Skeletal muscle satellite cell (primary cell): ENCODE data around the gene CSTB.

Experiments used
- H3K27me3 ChIP-seq: 2 replicates; pipeline ENCODE4 v1.7.0; 2013; ENCODE audit warnings: low read length; ENCODE audit not compliant: control insufficient read depth, insufficient read depth
- H3K36me3 ChIP-seq: 2 replicates; pipeline ENCODE4 v1.7.0; 2013; ENCODE audit warnings: mild to moderate bottlenecking, control low read depth, low read length; ENCODE audit not compliant: insufficient read depth
- H3K4me1 ChIP-seq: 2 replicates; pipeline ENCODE4 v1.7.0; 2013; ENCODE audit warnings: low read length; ENCODE audit not compliant: control insufficient read depth, insufficient read depth
- H3K4me2 ChIP-seq: 2 replicates; pipeline ENCODE4 v1.7.0; 2013; ENCODE audit warnings: mild to moderate bottlenecking, low read length
- H3K4me3 ChIP-seq: 2 replicates; pipeline ENCODE4 v1.7.0; 2013; ENCODE audit warnings: low read length
- H3K9ac ChIP-seq: 2 replicates; pipeline ENCODE4 v1.7.0; 2013; ENCODE audit warnings: mild to moderate bottlenecking, low read depth, low read length, moderate library complexity
- H3K9me3 ChIP-seq: replicated peaks from 2 replicates; pipeline ENCODE4 v1.7.0; 2013; ENCODE audit warnings: mild to moderate bottlenecking, control low read depth, low read length

Gene CSTB

GRCh38 chr21:43760391-43760958, 15.6 kb downstream of the CSTB start:
- H3K9me3 ChIP-seq, result no peaks in the 10 kb centered on the region
- peaks cover 33% of the 10 kb centered on the region for H3K4me1 ChIP-seq
- H3K36me3 ChIP-seq, result peaks cover 58% of the 10 kb centered on the region
- no peak overlapping the region for H3K4me2 ChIP-seq
- no peak overlapping the region for H3K4me3 ChIP-seq
- no peak overlapping the region for H3K9ac ChIP-seq
- no peaks in the 10 kb centered on the region for H3K27me3 ChIP-seq

- peaks cover 66% of the 10 kb centered on the region for H3K36me3 ChIP-seq
- no peak overlapping the region for H3K9ac ChIP-seq
Observed at GRCh38 chr21:43759651-43760050, 16.5 kb downstream of the CSTB start.

GRCh38 chr21:43758811-43759210, 17.3 kb downstream of the CSTB start:
- no peaks in the 10 kb centered on the region for H3K9me3 ChIP-seq
- peak overlapping the region; percentile 40 for H3K9ac ChIP-seq
- H3K27me3 ChIP-seq, result no peaks in the 10 kb centered on the region
- H3K4me2 ChIP-seq, result peak overlapping the region; percentile 75
- H3K4me3 ChIP-seq, result no peak overlapping the region
- H3K4me1 ChIP-seq, result peaks cover 19% of the 10 kb centered on the region
- H3K36me3 ChIP-seq, result peaks cover 71% of the 10 kb centered on the region

More at GRCh38 chr21:43759651-43760050, 16.5 kb downstream of the CSTB start:
- Histone ChIP-seq H3K4me1 (peaks cover 25% of the 10 kb centered on the region), H3K4me2 (no peak overlapping the region), H3K9me3 (no peaks in the 10 kb centered on the region), H3K27me3 (no peaks in the 10 kb centered on the region), H3K4me3 (no peak overlapping the region)

DNA sequence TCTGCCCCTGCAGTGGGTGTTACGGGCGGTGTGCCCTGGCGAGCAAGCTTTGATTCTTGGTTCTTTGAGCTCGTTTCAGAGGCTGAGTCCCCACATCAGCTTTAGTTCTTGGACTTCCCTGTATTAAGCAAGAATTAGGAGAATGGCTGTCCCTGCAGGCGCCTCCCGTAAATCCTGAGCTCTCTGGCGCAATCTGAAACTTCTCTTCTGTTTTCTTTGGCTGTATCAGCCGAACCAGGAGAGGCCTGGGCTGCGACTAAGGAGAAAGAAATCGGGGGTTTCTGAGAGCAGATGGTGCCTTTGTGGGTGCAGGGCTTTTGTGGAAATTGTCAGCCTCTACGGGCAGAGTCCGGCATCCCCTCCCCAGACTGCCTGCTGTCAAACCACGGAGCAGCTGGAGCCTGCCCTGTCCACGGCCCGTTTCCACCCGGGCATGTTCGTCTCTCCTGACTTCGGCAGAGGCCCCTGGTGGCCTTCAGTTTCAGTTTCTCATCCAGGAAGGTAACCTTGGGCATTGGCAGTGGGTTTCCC, 17.9 kb downstream of the CSTB start:
- H3K36me3 ChIP-seq, result peaks cover 74% of the 10 kb centered on the region
- peaks cover 19% of the 10 kb centered on the region for H3K4me1 ChIP-seq
- H3K9ac ChIP-seq, result peak overlapping the region; percentile 40
- H3K4me3 ChIP-seq, result peak overlapping the region; percentile 45
- no peaks in the 10 kb centered on the region for H3K27me3 ChIP-seq
- H3K9me3 ChIP-seq, result no peaks in the 10 kb centered on the region
- H3K4me2 ChIP-seq, result peak overlapping the region; percentile 75

DNA sequence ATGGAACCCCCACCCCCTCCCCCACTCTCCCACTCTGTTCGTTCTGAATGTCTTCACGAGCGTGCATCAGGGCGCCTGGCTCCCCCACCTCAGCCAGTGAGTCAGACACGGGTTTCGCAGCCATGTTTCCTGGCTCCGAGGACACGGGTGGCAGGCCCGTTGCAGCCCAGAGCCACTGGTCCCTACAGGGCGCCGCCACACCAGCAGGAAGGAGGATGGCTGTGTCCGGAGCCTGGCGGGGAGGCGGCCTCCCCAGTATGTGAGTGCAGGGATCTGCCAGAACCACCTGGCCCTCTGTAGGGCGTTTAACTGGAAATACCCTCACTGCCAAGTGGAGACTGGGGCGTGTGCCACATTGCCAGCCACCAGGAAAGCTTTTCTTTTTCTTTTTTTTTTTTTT, 18.5 kb downstream of the CSTB start:
- H3K4me1 ChIP-seq, result peaks cover 19% of the 10 kb centered on the region
- no peaks in the 10 kb centered on the region for H3K9me3 ChIP-seq
- no peak overlapping the region for H3K9ac ChIP-seq
- no peak overlapping the region for H3K4me3 ChIP-seq
- peak overlapping the region; percentile 75 for H3K4me2 ChIP-seq
- H3K36me3 ChIP-seq, result peaks cover 75% of the 10 kb centered on the region
- H3K27me3 ChIP-seq, result no peaks in the 10 kb centered on the region

GRCh38 chr21:43755820-43756594, 20.1 kb downstream of the CSTB start:
- H3K9me3 ChIP-seq, result no peaks in the 10 kb centered on the region
- H3K9ac ChIP-seq, result no peak overlapping the region
- H3K4me1 ChIP-seq, result peaks cover 19% of the 10 kb centered on the region
- no peak overlapping the region for H3K4me2 ChIP-seq
- no peaks in the 10 kb centered on the region for H3K27me3 ChIP-seq
- peaks cover 67% of the 10 kb centered on the region for H3K36me3 ChIP-seq
- H3K4me3 ChIP-seq, result no peak overlapping the region

- Histone ChIP-seq H3K9me3 (no peaks in the 10 kb centered on the region), H3K36me3 (peaks cover 73% of the 10 kb centered on the region), H3K27me3 (no peaks in the 10 kb centered on the region), H3K4me1 (peaks cover 19% of the 10 kb centered on the region), H3K9ac (no peak overlapping the region), H3K4me2 (no peak overlapping the region), H3K4me3 (no peak overlapping the region)
Observed at GRCh38 chr21:43754948-43755781, 20.9 kb downstream of the CSTB start.

DNA sequence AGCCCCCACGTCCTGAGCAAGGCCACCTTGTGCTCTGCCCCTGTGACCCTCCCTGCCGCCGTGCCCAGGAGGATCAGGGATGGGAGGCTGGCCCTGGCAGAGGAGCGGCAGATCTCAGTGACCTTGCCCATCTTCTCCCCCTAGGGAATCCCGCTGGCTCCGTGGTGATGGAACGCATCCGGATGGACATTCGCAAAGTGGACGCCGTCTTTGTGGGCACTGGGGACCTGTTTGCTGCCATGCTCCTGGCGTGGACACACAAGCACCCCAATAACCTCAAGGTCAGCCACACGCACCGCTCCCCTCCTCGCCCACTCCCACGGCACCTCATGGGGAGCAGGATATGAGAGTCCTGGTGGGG, 22.7 kb downstream of the CSTB start:
- peaks cover 16% of the 10 kb centered on the region for H3K4me1 ChIP-seq
- no peaks in the 10 kb centered on the region for H3K27me3 ChIP-seq
- H3K9ac ChIP-seq, result no peak overlapping the region
- no peak overlapping the region for H3K4me3 ChIP-seq
- H3K36me3 ChIP-seq, result peaks cover 75% of the 10 kb centered on the region
- no peak overlapping the region for H3K4me2 ChIP-seq
- H3K9me3 ChIP-seq, result no peaks in the 10 kb centered on the region

DNA sequence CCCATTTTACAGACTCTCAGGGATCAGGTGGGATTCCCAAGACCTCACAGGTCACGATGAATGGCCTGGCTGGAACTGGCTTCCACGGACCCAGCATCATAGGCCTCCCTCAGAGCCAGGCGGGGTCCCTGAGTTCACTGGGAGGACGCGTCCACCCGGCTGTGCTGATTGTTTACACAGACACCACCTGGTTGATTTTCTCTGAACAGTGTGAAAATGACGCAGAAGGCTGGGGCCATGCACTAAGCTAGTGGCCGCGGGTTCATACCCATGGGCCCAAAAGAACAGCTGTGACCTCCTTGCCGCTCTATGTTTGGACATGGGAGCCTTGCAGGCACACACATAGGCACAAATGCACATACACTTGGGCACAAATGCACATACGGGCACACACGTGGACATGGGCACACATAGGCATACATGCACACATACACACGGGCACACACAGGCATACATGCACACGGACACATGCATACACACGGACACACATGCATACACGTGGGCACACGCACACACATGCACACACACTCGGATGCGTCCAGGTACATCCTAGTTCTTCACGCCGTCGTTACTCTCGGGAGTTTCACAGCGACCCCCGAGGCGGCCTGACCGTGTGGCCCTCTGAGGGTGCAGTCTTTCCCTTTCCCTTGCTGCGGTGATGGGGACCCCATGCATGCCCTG, 23.2 kb downstream of the CSTB start:
- Histone ChIP-seq H3K4me1 (peaks cover 11% of the 10 kb centered on the region), H3K27me3 (no peaks in the 10 kb centered on the region), H3K9me3 (no peaks in the 10 kb centered on the region), H3K4me2 (no peak overlapping the region), H3K4me3 (no peak overlapping the region), H3K36me3 (peaks cover 79% of the 10 kb centered on the region), H3K9ac (no peak overlapping the region)

DNA sequence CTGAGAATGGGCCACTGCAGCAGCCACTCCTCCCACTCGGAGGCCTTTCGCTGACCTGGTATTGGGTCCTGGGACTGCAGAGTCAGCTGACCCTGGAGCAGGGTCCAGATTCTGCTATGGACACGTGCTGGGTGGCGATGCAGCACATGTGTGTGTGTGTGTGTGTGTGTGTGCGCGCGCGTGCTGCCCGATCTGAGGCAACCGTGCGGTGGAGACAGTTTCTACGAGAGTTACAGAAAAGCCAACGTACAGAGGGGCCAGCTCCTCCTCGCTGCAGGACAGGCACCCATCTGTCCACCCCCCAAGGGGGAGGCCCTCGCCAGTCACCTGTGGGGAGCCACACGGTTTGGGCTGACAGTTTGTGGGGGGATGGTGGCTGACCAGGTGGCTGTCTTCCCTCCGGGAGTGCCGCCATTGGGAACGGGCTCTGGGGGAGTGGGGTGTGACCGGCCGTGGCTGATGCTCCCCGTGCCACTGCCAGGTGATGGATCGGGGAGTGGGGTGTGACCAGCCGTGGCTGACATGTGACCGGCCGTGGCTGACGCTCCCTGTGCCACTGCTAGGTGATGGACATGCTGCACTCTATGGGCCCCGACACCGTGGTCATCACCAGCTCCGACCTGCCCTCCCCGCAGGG, 24.0 kb downstream of the CSTB start:
- Histone ChIP-seq H3K36me3 (peaks cover 85% of the 10 kb centered on the region), H3K4me1 (peaks cover 2% of the 10 kb centered on the region), H3K9me3 (no peaks in the 10 kb centered on the region), H3K4me2 (no peak overlapping the region), H3K4me3 (no peak overlapping the region), H3K27me3 (no peaks in the 10 kb centered on the region), H3K9ac (no peak overlapping the region)
